ENCODE measurements around the gene CGN.
"Not testable (repeated sequence)": the region's sequence is repeated elsewhere in the genome, so short reads cannot be mapped to it uniquely, and the experiment has no call there.

Gene CGN

DNA sequence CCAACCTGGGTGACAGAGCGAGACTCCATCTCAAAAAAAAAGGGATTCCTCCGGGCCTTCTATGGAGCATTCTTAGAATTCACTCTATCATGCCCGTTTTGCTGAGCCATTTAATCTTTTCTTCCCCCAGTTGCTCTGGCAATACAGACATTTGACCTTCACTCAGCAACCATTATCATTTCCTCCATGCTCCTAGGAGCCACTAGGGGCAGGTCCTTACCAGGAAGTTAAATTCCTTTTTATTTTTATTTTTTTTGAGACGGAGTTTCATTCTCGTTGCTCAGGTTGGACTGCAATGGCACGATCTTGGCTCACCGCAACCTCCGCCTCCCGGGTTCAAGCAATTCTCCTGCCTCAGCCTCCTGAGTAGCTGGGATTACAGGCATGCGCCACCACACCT lies 9.7 kb upstream of the CGN start:
- no peak for DNase-seq

DNA sequence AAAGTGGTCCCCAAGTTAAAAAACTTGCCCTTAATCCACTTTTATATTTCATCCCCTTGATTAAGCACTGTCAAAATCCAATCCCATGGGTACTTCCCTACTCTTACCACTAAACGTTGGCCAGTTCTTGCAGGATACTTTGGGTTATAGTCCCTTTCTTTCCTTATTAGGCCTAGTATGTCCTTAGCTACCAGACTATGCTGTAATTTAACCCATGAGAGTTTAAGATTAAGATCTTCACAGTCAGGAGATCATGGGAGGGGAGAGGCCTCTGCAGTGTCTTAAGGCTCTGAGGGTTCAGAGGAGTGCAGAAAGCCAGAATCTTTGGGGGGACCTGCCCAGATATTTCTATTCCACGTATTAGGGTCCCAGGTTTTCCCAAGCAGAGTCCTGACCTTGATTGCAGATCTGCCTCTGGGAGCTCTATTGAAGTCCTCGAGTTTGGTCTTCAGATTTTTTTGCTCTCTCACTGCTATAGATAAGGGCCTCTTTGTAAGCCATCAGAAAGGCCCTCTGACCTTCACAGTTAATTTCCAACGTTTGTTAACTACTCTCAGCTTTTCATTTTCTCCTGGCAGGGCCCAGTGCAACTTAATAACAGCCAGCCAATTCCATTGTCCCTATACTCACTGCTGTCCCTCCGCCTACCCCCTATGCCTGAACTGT lies 9.0 kb upstream of the CGN start:
- DNase-seq = no peak

DNA sequence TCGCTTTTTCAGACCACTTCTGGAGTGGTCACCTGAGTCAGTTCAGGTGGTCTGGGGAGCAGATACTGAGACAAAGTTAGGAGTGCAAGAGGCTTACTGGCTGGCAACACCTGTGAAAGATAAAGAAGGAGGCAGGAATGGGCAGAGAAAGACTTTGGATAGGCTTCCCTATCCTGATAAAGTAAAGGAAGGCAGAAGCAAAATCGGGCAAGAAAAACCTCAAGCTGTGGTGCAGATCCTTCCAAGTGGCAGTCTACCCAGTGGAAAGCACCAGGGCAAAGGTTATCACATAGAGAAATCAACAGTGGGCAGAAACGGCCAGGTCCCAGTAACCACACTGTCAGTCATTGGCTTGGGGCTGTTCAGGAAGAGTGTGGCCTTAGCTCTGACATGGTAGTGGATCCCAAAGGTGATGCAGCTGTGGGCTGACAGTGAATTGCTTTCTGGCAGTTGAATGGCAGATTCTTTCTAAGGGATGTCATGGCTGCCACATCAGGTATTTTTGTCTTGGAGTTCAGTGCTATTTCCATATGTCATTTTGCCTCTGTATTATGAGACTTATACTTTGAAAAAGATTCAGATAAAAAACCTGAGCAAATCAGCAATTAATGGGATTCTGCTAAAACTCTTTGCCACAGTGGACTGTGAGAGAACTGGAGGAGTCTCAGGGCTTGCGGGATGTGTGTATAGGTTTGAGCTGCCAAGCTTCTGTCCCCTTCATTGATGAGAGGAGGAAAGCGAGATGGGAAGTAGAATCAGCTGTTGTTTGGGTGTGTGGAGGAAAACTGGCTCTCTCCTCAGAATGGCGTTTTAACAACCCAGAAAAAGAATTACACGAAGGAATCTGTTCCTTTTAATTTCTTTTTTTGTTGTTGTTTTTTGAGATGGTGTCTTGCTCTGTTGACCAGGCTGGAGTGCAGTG lies 8.1 kb upstream of the CGN start:
- DNase-seq = no peak

DNA sequence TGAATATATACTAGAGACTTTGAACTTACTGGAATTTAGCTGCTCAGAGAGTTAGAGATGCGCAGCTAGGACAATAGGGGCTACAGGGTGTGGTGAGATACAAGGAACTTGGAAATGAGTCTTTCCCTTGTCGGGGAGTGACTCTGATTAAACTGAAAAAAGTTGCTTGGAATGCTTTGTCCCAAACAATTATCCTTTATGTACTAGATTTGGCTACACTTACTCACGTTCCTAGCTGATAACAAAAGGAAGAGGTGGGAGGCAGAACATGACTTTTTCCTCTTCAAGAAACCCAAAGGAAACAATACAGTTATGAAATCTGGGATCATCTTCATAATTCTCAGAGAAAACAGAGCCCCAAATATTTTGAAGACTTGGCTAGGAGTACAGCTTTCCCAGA lies 6.9 kb upstream of the CGN start:
- DNase-seq = no peak

DNA sequence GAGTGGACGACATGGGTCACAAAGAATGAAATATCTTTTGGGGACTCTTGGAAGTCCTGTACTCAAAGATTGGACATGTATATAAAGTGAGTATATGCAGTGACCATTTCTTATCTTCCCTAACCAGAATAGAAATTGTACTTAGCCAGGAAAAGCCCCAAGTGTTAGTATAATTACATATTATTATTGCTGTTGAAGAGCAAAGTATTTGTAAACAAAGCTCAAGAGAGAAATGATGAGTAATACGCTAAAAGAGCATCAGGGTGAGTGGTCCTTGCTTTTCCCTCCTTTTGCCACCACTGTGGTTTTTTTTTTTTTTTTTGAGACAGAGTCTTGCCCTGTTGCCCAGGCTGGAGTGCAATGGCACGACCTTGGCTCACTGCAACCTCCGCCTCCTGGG lies 6.4 kb upstream of the CGN start:
- no peak for DNase-seq

DNA sequence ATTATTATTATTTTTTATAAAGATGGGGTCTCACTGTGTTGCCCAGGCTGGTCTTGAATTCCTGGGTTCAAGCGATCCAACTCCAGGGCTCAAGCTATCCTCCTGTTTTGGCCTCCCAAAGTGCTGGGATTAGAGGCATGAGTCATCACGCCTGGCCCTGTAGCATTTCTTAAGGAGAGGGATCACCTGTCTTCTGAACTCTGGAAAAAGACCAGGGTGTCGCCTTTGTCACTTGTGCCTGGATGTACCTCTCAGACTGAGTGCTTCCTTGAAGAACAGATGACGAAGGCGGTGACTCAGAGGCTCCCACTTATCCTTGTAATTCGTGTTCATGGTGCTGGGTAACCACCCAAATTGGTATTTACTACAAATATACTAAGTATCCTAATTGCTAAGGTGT lies 2.4 kb upstream of the CGN start:
- DNase-seq = no peak

DNA sequence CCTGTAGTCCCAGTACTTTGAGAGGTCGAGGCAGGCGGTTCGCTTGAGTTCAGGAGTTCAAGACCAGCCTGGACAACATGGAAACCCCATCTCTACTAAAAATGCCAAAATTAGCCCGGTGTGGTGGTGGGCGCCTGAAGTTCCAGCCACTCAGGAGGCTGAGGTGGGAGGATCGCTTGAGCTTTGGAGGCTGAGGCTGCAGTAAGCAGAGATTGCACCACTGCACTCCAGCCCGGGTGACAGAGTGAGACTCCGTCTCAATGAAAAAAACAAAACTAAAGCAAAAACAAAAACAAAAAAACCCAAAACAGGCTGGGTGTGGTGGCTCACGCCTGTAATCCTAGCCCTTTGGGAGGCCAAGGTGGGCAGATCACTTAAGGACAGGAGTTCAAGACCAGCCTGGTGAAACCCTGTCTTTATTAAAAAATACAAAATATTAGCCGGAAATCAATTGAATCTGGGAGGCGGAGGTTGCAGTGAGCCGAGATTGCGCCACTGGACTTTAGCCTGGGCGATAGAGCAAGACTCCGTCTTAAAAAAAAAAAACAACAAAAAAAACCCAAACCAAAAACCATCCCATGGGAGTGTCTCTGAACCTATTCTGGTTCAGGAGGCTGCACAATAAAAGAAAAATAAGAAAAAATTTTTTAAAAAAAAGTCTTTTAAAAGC lies 1.7 kb upstream of the CGN start:
- DNase-seq = no peak

DNA sequence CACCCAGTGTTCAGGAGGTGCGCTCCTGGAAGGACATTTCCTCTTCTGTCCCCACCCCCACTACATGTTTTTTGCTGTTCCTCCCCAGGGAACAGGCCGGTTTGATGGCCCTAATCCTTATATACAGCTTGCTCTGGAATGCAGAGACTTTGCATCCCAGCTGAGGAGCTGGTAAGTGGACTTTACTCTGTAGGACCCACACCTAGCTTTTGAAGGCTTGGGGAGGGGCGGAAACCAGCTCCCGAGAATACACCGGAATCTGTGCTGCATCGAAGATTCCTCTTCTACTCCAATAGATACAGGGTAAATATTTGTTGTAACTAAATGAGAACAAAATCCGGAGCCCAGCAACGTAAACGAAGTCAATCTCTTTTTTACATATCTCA lies 1.2 kb upstream of the CGN start:
- DNase-seq = no peak

DNA sequence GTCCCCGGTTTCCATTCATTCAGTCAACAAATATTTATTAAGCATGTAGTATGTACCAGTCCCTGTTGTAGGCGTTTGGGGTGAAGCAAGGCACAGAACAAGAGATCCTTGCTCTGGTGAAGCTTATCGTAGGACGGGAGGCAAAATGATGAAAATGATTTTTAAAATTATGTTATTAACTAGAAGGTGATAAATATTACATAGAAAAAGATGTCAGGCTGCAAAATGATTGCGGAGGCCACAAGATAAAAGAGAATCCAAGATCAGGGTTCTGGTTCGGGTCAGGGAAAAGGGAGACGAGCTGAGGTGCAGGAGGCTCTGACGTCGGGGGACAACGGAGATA lies 602 bp upstream of the CGN start:
- no peak for DNase-seq

DNA sequence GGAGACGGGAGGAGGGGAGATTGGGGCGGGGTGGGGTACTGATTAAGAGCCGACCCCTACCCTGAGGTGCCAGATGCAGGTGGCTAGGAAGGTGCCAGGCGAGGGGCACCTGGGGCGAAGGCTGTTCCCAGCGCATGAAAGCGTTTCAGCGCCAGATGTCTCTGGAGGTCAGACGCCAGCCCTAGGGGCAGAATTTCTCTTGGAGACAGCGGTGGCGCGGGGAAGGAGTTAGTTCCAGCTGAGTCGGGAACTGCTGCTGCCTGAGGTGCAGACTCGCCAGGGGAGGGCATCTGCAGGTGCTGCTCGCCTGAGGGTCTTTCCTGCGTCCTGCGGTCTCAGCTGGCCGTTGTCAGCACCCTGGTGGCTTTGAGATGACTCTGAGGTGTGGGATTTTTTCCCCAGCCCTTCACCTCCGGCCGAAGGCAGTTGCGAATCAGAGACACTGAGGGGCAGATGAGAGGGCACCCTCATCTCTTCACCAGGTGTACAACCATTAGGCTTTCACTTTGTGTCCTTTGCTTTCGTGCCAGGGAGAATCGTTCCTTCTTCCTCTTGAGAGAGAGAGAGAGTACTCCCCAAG lies 539 bp downstream of the CGN start:
- no peak for DNase-seq

DNA sequence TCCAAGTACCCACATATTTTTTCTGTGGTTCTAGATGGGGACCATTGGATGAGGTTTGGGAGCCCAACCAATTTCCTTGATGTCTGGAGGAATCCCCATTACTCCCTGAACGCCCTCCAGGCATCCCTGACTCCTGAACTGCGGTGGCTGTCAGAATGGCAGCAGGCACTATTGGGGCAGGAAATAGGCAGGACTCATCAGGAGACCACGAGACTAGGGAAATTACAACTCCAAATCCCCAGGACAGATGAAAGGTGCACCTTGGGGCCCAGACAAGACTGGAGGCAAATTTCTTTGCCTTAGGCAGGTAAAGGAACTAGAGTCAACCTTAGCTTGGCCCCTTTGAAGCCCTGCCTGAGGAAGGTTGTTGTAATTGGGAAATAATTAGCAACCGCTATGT lies 1.1 kb downstream of the CGN start:
- DNase-seq = no peak

DNA sequence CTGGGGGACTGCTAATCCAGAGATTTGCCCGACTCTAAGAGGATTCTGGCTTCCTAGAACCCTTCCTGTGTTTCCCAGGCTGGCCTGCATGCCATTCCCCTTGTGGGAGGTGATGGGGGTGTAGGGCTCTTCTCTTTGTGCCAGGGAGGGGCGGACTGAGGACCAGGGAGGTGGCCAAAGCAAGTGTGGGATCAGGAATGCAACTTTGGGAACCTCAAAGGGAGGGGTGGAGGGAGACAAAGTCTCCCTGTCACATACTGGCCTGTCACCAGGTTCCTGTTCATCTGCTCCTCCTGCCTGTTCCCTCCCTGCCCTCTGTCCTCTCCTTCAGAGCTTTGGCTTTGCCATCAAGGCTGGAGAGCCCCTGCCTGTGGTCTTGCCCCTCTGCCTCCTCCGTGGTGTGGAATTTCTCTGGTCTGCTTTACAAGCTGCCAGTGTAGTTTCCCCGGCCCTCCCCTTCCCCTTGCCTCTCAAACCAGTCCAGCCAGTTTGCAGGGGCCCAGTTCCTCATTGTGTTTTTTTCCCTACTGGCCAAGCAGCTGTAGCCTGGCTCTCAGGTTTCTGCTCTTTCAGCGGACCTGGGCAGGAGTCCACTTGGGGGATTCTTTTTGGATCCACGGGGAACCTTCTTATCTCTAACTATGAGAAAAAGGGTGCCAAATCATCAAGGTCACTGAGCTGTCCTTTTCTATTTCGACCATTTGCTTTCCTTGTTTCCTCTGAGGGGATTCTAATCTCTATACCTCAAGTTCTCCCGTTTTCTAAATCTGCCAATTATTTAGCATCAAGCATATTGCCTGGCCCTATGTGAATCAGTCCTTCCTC lies 1.8 kb downstream of the CGN start:
- no peak for DNase-seq

DNA sequence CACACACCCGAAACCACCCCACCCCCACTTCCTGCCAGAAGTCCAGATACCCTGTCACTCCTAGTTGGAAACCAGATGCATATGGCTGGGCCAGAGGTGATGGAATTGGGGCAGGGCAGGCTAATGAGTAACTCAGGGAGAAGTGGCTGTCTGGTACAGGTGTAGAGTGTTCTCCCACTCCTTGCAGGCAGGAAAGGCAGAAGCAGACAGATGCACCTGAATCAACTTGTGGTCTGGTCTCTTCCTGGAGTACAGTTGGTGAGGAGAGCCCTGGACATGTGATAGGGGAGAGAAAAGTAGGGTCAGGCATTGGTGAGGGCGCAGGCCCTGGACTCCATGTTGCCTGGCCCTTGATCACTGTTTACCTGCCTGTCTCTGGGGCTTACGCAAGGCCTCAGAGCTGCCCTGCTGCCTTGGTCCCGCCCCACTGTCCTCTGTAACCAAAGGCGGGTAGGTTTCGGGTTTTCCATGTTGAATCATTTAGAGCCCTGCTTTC lies 2.5 kb downstream of the CGN start:
- no peak for DNase-seq

DNA sequence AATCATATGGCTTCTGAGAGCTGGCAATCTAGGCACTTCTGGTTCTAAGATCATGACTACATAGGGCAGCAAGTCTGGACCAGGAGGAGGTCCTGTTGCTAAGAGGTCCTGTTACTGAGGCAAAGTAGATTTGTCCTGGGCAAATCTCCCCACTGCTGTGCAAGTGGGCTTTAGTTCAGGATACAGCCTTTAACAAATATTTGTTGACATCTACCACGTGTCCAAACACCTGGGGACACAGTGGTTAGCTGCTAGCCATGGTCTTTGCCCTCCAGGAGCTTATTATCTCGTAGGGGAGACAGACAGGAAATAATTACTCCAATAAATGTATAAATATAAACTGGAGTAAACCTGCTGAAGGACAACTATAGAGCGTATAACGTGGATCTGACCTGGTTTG lies 3.2 kb downstream of the CGN start:
- no peak for DNase-seq

DNA sequence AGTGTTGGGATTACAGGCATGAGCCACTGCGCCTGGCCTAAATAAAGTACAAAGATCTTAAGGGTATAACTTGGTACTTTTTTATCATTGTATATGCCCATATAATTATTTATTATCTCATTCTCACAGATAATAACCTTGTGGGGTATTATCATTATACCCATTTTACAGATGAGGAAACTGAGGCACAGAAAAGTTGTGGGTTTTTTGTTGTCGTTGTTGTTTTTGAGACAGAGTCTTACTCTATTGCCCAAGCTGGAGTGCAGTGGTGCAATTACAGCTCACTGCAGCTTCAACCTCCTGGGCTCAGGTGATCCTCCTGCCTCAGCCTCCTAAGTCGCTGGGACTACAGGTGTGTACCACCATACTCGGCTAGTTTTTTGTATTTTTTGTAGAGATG lies 4.1 kb downstream of the CGN start:
- no peak for DNase-seq

DNA sequence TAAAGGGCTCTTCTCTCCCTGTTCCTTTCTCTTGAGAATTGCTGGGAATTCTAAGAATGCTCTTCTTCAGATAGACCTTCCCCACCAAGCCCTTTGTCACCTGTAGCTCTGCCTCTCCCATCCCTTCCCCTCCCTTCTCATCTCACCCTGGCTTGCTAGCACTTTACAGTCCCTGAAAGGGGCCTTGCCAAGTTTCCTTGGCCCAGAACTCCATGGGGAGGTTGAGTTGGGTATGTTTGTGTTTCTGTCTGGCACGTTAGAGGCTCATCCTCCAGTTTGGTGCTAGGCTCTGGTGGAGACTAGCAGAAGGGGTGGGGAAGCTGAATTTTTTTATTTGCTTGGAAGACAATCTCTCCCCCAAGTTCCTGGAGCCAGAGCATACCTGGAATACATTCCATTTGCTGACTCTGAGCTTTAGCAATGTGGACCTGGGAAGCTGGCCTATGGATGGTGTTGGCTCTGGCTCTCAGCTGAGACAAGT lies 4.9 kb downstream of the CGN start:
- no peak for DNase-seq

DNA sequence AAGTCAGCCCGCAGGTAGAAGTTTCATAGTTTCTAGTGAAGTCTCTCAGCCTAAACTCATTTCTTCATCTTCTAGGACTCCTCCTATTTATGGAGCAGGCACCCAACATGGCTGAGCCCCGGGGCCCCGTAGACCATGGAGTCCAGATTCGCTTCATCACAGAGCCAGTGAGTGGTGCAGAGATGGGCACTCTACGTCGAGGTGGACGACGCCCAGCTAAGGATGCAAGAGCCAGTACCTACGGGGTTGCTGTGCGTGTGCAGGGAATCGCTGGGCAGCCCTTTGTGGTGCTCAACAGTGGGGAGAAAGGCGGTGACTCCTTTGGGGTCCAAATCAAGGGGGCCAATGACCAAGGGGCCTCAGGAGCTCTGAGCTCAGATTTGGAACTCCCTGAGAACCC lies 7.2 kb downstream of the CGN start:
- no peak for DNase-seq

DNA sequence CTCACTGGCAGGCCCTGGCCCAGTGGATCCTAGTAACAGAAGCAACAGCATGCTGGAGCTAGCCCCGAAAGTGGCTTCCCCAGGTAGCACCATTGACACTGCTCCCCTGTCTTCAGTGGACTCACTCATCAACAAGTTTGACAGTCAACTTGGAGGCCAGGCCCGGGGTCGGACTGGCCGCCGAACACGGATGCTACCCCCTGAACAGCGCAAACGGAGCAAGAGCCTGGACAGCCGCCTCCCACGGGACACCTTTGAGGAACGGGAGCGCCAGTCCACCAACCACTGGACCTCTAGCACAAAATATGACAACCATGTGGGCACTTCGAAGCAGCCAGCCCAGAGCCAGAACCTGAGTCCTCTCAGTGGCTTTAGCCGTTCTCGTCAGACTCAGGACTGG lies 7.7 kb downstream of the CGN start:
- no peak for DNase-seq

DNA sequence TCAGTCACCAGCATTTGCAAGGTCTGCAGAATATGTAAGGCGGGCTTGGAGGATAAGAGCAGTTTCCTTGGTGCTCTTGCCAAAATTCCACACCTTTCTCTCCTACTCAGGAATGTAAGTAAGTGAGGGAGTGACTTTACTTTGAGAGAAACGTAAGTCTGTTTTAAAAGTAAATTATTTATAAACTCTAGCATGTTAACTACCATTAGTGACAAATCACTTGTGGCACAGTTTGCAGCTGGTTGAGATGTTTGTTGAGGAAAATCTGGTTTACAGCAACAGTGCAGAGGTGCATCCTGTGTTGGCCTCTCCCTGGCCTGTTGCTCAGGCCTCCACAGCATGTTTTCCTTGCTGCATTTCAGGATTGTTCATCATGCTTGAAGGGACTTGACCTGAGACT lies 8.5 kb downstream of the CGN start:
- no peak for DNase-seq

DNA sequence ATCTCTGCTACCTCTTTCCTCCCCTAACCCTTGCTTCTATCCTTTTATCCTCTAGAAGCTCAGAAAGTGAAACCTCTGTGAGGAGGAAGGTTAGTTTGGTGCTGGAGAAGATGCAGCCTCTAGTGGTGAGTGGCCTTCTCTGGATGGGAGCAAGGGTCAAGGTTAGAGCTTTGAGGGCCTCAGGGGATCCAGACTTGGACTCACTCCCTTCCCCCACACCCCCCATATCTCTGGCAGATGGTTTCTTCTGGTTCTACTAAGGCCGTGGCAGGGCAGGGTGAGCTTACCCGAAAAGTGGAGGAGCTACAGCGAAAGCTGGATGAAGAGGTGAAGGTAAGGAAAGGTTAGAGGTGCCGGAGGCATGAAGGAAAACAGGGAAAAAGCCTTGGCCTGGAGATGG lies 9.2 kb downstream of the CGN start:
- DNase-seq = no peak

DNA sequence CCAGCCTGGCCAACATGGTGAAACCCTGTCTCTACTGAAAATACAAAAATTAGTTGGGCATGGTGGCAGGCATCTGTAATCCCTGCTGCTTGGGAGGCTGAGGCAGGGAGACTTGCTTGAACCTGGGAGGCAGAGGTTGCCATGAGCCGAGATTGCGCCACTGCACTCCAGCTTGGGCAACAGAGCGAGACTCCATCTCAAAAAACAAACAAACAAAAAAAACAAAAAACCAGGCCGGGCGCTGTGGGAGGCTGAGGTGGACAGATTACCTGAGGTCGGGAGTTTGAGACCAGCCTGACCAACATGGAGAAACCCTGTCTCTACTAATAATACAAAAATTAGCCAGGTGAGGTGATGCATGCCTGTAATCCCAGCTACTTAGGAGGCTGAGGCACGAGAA lies 11.2 kb downstream of the CGN start:
- not testable (repeated sequence) for DNase-seq

DNA sequence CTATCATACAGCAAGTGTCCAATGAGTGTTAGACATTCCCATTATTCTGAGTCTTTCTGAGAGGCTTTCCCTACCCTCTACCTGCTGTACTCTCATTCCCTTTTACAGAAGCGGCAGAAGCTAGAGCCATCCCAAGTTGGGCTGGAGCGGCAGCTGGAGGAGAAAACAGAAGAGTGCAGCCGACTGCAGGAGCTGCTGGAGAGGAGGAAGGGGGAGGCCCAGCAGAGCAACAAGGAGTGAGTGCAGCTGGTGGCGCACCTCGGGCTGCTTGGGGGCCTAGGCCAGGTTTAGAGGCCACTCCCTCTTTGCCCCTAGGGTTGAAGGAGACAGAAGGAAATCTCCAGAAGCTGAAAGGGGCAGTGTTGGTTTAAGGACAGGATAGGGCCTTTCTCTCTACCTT lies 12.1 kb downstream of the CGN start:
- DNase-seq = no peak

DNA sequence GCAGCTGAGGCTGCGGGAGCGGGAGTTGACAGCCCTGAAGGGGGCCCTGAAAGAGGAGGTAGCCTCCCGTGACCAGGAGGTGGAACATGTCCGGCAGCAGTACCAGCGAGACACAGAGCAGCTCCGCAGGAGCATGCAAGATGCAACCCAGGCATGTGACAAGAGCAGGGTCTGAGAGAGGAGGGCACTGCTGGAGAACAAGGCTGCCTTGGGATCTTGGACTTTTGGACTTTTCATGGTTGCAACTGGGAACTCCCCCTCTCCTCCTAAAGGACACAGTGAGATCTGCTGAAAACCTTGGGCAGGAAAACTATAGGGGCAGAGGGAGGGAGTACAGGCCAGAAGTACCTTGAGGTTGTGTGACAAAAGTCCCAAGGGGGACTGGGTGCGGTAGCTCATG lies 13.5 kb downstream of the CGN start:
- no peak for DNase-seq

Measured in T1000 (cell line).